GM18498 (cell line): ENCODE data around the gene PLEKHJ1.
"Not testable (repeated sequence)": the region's sequence is repeated elsewhere in the genome, so short reads cannot be mapped to it uniquely, and the experiment has no call there.

ENCODE experiments used
- ATAC-seq: cut with Tn5 transposase; IDR thresholded peaks from one replicate; pipeline ENCODE4 v1.9.1; 2021; ENCODE audit warnings: mild to moderate bottlenecking, moderate library complexity; ENCODE audit not compliant: unreplicated experiment

Gene PLEKHJ1

DNA sequence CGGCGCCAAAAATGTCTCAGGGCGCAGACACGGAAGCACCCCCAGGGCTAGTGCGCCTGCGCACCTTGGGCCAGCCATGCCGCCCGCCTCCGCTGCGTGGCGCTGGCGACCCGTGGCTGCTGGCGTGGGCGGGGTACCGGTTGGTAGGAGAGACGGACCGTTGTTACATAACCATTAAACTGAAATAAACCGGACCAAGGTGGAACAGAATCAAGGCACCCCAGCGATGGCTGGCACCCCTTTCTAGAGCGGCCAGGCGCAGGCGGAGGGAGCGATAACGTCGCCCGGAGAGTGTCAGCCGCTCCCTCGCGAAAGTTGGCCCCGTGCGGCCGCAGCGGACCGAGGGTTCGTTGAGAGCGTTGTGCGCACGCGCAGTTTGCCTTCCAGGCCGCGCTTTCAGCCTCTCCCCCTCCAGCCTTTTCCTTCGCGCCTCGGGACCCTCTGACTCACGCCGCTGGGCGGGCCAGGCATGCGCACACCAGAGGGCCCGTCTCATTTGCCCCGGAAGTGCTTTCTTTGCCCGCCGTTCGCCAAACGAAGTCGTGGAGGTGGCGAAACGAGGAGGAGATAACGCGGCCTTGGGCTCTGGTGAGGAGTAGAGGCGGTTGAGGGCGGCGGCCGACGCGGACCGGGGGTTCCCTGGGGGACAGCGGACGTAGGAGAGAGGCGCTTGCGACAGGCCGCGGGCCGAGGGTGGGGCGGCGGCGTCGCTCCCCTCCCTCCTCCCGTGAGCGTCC, at the start of gene PLEKHJ1, which contains the start of gene SF3A2:
Gene PLEKHJ1 (minus strand): TSS at position 16 of the 737 bp plus-strand sequence. CDS start 81 bp downstream, outside the sequence.
Gene SF3A2 (plus strand): TSS at position 511 of the 737 bp plus-strand sequence. CDS start 6,595 bp downstream, outside the sequence.
- ATAC-seq = peak; percentile 72

- ATAC-seq = no peak
These were observed 47.8 kb upstream of the PLEKHJ1 start for GRCh38 chr19:2283835-2284507.

DNA sequence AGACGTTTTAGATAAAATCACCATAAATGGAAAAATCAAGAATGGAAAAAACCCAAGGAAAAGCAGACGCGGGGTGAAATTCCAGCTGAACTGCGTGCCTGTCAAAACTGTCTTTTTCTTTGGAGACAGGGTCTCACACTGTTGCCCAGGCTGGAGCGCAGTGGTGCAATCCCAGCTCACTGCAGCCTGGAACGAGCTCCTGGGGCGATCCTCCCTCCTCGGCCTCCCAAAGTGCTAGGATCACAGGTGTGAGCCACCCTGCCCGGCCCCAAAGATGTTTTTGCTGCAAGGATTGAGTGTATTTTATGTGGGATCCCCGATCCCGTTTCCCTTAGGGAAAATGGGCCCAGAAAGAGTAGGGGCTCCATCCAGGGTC, 46.7 kb upstream of the PLEKHJ1 start:
- no peak for ATAC-seq

GRCh38 chr19:2282062-2282861, 46.1 kb upstream of the PLEKHJ1 start, which contains the start of gene PEAK3:
Gene PEAK3, minus strand, starts transcription at chr19:2282175. Its CDS starts 1,244 bp downstream, at chr19:2280931.
- no peak for ATAC-seq

DNA sequence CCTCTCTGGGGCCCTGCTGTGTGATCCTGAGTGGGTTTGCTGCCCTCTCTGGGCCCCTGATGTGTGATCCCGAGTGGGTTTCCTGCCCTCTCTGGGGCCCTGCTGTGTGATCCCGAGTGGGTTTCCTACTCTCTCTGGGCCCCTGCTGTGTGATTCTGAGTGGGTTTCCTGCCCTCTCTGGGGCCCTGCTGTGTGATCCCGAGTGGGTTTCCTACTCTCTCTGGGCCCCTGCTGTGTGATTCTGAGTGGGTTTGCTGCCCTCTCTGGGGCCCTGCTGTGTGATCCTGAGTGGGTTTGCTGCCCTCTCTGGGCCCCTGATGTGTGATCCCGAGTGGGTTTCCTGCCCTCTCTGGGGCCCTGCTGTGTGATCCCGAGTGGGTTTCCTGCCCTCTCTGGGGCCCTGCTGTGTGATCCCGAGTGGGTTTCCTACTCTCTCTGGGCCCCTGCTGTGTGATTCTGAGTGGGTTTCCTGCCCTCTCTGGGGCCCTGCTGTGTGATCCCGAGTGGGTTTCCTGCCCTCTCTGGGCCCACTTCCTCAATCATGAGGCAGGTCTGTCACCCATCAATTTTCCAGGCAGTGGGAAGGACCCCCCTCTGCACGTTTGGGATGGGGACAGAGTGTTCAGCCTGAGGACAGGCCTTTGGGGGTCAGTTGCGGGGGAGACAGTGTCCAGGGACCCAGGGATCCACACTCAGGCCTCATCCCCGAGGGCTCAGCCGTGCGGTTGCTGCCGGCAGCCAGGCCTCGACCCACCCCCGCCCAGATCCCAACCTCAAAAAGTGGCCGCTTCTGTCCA, 45.3 kb upstream of the PLEKHJ1 start:
- ATAC-seq = not testable (repeated sequence)

DNA sequence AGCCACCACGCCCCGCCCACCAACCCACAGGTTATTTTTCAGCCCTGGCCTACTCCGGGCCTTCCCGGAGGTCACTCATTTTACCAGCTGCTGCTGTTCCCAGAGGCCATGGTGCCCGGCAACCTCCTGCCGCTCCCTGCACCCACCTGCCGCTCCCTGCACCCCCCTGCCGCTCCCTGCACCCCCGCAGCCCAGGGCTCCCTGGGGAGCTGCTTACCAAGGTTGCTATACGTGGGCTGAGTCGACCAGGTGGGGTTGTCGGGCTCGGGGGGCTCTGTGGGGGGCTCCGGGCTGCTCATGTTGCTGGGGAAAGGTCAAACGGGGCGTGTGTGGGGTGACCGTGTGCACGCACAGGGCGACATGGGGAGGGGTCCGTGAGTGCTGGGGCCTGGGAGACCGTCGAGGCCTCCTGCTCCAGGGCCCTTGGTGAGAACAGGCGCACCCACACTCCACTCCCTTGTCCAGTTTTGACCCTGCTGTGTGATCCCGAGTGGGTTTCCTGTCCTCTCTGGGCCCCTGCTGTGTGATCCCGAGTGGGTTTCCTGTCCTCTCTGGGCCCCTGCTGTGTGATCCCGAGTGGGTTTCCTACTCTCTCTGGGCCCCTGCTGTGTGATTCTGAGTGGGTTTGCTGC, 44.6 kb upstream of the PLEKHJ1 start:
- ATAC-seq = no peak

GRCh38 chr19:2278459-2279158, 42.5 kb upstream of the PLEKHJ1 start:
- ATAC-seq = no peak

GRCh38 chr19:2277138-2277537, 41.0 kb upstream of the PLEKHJ1 start:
- ATAC-seq = no peak

DNA sequence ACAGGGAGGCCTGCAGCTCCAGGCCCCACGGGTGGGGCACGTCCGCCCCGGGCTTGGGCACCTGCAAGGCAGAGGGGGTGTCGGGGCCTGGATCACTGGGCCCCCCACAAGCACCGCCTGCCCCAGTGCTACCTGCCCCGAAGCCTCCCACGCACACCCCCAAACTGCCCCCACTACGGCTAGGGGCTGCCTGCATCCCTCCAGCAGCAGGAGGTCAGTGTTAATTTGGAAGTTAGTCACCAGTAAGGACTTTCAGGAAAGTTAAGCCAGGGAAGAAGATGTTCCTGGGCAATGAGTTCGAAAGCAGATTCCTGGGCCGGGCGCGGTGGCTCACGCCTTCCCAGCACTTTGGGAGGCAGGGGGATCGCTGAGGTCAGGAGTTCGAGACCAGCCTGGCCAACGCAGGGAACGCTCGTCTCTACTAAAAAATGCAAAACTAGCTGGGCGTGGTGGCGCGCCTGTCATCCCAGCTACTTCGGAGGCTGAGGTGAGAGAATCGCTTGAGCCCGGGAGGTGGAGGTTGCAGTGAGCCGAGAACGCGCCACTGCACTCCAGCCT, 40.4 kb upstream of the PLEKHJ1 start:
- ATAC-seq = no peak

GRCh38 chr19:2275588-2276428, 39.7 kb upstream of the PLEKHJ1 start:
- no peak for ATAC-seq

DNA sequence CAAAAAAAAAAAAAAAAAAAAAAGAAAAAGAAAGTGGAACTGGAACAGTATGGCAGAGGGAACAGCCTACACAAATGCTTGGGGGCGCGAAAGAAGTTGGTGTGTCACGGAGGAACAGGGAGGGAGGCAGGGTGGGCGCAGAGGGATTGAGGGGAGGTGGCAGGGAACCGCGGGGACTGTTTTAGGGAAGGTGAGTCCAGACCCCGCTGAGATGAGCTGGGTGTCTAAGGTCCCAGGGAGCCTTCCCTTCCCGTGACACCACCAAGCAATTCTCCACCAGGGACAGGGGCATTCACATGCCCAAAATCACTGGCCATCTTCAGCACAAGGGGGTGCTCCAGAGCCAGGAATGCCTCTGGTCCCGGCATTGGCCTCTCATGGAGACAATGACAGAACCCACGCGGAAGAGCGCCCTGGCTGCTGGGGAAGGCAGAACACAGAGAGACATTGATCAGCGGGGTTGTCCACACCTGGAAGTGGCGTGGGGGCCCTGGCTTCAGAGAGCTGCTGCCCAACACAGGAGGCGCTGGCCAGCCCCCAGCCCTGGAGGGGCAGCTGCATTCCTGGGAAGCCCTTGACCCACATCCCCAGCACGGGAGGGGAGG, 38.9 kb upstream of the PLEKHJ1 start:
- no peak for ATAC-seq

GRCh38 chr19:2274185-2274711, 38.1 kb upstream of the PLEKHJ1 start:
- no peak for ATAC-seq

DNA sequence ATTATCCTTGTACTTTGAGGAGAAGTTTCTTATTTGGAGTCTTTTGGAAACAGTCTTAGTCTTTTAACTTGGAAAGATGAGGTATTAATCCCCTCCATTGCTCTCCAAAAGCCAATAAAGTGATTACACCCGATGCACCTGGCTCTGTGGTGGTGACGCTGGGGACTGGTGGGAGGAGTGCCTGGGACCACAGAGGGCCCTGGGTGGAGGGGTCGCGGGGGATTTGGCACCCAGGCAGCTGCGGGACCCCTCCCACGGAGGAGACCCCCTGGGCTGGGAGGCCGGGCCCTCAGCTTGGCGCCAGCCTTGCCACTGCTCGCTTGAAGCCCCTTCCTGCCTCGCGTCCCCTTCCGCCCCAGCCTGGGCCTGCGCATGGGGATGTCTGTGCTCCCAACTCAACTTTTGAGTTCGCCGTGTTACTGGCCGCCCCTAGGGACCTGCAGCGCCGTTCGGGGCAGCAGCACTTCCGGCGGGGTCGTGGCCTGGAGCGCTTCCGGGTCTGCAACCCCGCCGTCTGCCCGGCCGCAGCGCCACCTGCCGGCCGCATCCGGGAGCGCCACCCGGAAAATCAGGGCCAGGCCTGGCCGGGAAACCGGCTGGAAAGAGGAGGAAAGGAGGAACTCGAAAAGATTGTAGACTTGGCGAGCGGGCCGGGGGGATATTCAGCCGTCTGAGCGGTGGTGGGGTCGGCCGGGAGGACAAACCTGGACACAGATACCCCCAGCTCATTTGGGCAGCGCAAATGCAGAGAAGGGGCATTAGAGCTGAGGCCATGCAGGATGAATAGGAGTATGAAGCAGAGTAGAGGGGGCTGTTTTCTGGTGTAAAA, 37.4 kb upstream of the PLEKHJ1 start:
- ATAC-seq = no peak

DNA sequence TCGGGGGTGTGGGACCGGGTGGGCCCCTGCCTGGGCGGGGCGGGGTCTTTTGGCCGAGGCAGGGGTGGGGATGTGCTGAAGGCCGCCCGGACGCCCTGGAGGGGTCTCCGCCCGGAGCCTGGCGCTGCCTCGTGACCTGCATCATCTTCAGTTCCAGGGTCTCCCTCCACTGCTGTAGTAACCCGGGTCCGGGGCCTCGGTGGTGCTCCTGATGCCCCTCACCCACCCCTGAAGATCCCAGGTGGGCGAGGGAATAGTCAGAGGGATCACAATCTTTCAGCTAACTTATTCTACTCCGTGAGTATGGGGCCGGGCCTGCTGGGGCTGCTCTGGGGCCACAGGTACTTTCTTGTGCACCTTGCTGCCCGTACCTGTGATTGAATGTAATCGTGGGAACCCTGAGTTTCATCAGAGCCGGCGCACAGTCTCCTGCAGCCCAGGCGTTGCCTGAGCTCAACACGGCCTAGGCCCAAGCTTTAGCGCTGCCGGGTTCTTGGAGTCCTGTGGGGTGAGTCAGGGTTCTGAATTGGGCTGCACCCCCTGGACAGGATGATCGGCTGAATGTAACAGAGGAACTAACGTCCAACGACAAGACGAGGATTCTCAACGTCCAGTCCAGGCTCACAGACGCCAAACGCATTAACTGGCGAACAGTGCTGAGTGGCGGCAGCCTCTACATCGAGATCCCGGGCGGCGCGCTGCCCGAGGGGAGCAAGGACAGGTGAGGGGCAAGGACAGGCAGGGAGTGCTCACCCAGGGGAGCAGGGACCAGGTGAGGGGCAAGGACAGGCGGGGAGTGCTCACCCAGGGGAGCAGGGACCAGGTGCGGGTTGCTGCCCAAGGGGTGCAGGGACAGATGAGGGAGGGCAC, 35.3 kb upstream of the PLEKHJ1 start:
- ATAC-seq = no peak

GRCh38 chr19:2270423-2271233, 34.5 kb upstream of the PLEKHJ1 start:
- ATAC-seq = no peak
